Measurements from ENCODE around the gene CDKN1C.

The CDKN1C gene

DNA sequence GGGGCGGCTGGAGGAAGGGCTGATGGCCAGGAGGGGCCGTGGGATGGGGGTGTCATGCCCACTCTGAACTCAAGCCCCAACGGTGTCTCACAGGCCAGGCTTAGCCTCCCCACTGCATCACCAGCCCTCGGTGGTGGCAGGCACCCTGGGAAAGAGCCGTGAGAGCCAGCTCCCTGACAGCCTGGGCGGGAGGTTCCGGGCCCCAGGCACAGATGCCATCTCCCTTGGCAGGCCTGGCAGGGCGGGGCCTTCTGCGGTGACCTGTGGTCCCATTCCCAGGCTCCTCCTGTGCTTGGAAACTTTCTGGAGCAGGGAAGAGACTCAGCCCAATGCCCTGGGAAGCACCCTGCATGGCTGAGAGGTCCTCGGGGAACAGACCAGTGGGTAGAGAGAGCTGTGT lies 38.8 kb upstream of the CDKN1C start:
- DNase-seq (ENCODE audit: low read depth, low spot score): no peak
- H3K4me3 ChIP-seq (ENCODE audit: low read length): no peak overlapping the region

DNA sequence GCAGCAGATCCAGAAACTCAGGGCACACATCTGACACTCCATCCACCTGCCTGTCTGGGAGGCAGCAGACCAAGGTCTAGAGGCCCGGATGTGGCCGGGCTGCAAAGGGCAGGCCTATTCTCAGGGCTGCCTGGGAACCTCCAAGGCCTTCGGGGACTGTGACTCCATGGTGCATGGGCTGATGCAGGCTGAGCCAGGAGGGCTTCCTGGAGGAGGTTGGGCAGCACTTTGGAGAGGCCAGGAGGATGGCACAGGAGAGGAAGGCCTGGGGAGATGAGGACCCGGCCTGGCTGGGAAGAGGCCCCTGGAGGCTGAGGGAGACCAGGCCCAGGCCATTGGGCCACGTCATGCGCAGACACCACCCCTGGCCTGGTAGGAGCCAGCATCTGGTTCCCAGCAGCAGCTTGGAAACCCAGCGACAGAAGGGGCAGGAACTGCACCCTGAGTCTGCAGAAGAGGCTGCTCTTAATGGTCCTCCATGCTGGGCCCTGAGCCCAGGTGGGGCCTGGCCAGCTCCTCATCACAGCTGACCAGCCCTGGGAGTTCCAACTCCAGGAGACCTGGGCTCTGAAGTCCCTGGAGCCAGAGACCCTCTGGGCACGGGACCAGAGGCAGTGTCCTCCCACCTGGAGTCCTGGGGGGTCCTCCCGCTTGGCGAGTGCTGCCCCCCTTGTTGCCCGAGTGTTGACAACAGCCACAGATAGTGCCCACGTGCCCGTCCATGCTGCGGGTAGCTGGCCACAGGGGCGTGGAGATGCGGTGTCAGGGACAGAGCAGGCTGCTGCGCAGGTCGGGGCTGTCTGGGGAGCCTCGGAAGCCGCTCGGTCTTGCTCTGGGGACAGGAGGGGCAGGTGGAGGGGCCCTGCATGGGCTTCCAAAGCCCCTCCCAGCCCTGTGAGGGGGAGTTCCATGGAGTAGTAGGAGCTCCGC lies 38.1 kb upstream of the CDKN1C start:
- DNase-seq (ENCODE audit: low read depth, low spot score): no peak
- no peak overlapping the region for H3K4me3 ChIP-seq (ENCODE audit: low read length)

DNA sequence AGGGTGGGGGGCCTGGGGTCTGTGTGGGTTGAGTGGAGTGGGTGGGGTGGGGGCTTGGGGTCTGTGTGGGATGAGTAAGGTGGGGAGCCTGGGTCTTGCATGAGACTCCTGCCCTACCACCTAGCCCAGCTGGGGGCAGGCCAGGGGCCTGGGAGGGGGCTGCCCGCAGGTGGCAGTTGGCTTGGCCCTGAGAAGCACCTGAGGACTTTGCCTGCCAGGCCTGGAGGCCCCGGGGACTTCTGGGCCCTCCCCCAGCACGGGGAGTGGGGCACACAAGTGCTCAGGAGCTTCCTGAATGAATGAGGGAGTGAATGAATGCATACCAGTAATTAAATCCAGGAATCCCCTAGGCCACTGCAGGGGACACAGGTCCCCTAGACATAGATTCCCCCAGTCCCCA lies 37.1 kb upstream of the CDKN1C start:
- H3K4me3 ChIP-seq (ENCODE audit: low read length): no peak overlapping the region
- no peak for DNase-seq (ENCODE audit: low read depth, low spot score)

DNA sequence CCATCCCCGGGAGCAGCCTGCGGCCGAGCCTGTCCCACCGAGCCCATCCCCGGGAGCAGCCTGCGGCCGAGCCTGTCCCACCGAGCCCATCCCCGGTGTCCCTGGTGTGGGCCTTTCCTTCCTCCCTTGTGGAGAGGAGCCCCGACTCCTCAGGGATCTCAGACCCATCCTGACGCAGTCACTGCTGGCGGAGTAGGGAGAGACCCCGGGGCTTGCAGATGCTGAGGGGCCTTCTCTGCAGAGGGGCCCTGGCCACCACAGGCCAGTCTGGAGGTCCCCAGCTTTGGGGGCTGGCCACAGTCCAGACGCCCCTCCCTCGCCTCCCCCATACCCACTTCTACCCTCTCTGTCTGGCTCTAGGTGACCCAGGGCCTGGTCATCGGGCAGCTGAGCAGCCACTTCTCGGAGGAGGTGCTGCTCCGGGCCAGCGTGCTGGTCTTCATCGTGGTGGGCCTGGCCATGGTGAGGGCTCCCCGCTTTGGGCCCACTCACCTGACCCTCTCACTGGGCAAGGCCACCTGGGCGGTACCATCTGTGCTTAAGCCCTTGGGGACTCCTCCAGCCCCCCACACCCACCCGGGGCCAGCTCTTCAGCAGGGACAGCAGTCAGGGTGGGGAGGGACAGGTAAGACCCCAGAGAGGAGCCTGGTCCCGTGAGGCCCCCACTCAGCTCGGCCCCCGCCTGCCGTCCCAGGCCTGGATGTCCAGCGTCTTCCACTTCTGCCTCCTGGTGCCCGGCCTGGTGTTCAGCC lies 36.3 kb upstream of the CDKN1C start:
- H3K4me3 ChIP-seq (ENCODE audit: low read length): no peak overlapping the region
- no peak for DNase-seq (ENCODE audit: low read depth, low spot score)

DNA sequence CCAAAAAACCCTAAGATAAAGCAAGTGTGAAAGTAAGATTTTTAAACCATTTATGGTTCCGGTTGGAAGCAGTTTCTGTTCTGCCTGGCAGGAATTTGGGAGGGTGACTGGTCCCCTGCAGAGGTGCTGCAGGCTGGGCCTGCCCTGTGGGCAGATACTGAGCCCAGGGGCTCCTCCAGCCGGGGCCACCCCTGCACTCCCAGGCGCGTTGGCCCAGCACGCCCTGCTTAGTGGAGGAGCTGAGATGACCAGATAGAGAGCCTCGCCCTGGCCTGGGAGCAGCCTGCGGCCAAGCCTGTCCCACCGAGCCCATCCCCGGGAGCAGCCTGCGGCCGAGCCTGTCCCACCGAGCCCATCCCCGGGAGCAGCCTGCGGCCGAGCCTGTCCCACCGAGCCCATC lies 35.7 kb upstream of the CDKN1C start:
- DNase-seq (ENCODE audit: low read depth, low spot score): no peak
- no peak overlapping the region for H3K4me3 ChIP-seq (ENCODE audit: low read length)

DNA sequence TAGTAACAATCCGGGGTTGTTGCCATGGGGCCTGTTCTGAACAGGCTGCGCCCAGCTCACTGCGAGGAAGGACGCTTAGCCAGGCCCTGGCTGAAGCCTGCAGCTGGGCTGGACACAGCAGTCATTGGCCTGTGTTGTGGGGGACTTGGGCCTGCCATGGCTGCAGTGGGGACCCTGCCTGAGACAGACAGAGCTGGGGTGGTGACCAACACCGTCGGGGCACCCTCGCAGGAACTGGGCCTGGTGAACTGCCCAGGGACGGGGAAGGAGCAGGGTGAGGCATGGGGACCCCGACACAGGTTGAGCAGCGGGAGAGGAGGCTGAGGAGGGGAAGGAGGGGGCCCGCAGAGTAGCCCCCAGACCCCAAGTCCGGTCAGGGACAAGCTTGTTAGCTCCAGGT lies 34.8 kb upstream of the CDKN1C start:
- no peak for DNase-seq (ENCODE audit: low read depth, low spot score)
- no peak overlapping the region for H3K4me3 ChIP-seq (ENCODE audit: low read length)

DNA sequence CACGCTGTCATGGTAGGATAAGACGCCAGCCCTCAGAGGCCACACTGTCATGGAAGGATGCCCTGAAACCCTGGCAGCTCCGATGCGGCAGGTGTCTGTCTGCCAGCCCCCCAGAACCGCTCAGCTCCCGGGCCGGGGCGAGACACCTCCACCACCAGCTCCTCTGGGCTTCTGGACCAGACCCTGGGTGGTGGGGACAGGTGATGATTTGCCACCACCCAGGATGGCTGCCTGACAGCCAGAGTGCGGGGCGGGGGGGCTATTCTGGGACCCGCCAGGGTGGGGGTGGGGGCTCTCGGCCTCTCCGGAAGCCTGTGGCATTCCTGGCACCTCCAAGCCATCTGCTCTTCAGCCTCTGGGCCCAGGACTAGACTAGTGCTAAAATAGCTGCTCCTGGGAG lies 34.3 kb upstream of the CDKN1C start:
- H3K4me3 ChIP-seq (ENCODE audit: low read length): no peak overlapping the region
- no peak for DNase-seq (ENCODE audit: low read depth, low spot score)

DNA sequence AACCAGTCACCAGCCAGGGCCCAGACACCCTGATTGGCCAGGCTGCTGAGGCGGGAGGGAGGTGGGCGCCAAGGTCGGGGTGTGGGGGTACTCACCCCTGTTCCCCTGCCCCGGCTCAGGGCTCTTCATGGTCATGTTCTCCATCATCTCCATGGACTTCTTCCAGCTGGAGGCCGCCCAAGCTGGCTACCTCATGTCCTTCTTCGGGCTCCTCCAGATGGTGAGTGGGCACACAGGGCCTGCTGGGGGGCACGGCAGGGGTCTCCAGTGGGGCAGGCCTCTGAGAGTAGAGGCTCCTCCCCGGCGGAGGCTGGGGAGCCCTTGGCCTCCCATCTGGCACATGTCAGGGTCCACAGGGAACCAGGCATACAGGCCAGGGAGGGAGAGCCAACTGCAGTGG lies 33.6 kb upstream of the CDKN1C start:
- DNase-seq (ENCODE audit: low read depth, low spot score): no peak

DNA sequence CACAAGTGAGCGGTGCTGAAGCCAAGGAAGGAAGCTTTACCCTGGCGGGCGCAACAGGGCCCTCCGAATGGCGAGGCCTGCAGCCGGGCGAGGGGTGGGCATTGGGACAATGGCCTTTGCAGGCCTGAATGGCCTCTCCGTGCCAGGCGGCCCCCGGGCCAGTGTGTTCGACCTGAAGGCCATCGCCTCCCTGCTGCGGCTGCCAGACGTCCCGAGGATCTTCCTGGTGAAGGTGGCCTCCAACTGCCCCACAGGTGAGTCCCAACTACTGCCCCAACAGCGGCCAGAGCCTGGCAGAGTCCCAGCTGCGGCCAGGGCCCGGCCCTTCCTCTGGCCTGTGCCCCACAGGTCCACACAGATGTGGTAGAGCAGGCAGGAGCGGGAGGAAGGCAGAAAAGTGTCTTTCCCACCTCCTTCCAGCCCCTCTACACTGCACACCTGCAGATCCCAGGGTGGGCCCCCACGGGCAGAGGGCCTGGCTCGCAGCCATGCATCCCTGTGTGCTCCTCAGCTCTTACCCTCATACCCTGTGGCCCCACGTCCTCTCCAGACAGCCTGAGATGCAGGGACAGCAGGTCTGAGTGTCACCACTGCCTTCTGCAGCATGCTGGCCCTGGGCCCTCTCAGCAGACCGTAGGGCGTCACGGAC lies 32.4 kb upstream of the CDKN1C start:
- H3K4me3 ChIP-seq (ENCODE audit: low read length): no peak overlapping the region
- DNase-seq (ENCODE audit: low read depth, low spot score): no peak

More for the DNA sequence above, 33.6 kb upstream of the CDKN1C start:
- no peak overlapping the region for H3K4me3 ChIP-seq (ENCODE audit: low read length)

DNA sequence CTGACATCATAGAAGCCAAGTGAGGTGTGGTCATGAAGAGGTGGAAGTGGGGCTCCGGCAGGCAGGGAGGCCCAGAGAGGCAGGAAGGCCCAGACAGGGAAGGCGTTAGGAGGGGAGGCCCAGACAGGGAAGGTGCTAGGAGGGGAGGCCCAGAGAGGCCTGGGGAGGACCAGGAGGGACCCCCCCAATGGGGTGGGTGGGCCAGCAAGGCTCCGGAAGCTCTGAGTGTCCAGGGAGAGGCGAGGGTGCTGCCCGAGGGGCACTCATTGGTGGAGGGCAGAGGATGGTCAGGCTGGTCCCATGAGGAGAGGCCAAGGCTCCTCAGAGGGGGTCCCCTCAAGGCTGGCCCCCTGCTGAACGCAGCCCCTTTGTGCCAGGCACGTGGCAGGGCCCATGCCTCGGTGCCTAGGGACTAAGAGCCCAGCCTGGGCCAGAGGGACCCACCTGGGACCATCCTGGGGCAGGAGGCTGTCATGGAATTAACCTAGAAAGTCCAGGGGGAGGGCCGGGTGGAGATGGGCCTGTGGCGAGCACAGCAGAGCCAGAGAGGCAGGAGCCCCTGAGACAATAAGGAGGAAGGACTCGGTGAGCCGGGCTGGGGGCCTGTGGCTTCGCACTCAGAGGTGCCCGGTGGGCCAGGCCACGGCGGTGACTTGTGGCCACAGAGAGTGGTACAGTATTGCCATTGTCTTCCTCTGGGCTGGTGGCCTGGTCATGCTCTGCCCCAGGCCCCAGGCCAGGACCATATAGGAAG lies 31.5 kb upstream of the CDKN1C start:
- no peak overlapping the region for H3K4me3 ChIP-seq (ENCODE audit: low read length)
- DNase-seq (ENCODE audit: low read depth, low spot score): no peak

DNA sequence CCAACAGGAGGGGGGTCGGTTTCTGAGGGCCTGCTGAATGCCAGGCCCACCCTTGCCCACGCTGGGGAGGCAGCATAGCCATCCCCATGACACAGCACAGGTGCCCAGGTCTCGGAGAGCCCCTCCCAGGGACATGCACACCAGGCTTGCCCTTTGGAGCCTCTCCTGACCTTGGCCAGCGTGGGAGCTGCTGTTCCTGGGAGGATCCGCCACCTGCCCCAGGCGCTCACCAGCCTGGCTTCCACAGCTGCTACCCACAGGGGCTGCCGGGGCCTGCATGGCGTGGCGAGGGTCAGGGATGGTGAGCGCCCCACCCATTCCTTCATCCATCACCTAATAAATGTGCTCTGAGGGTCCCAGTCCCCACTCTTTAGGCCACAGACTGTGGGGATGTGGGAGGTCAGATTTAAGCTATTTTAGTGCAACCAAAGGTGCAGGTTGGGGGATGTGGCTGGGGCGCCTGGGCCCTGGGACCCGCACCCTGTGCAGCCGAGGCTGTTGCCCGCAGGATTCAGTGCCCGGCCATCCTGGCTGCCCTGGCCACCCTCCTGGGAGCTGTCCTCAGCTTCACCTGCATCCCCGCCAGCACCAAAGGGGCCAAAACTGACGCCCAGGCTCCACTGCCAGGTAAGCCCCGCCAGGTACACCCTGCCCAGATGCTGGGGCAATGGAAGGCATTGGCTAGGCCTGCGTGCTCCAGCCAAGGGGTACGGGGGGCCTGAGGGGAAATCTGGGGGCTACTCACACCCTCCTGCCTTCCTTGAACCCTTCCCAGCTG lies 30.7 kb upstream of the CDKN1C start:
- no peak for DNase-seq (ENCODE audit: low read depth, low spot score)
- no peak overlapping the region for H3K4me3 ChIP-seq (ENCODE audit: low read length)

DNA sequence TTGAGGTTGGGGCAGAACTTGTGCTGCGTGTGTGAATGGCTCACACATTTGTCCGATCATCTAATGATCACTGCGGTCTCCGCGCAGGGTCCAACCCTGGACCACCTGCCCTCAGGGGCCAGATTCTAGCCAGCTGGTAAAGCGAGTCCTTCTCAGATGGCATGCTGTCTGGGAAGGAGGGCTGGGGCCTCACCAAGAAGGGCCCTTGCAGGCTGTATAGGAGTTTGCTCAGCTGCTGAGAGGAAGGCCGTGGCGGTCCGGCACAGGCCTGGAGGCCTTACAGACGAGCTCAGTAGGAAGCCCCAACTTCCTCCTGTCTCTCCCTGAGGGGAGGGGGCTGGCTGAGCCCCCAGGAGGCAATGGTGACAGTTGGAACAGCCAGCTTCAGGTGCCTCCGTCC lies 29.9 kb upstream of the CDKN1C start:
- DNase-seq (ENCODE audit: low read depth, low spot score): no peak
- H3K4me3 ChIP-seq (ENCODE audit: low read length): no peak overlapping the region

DNA sequence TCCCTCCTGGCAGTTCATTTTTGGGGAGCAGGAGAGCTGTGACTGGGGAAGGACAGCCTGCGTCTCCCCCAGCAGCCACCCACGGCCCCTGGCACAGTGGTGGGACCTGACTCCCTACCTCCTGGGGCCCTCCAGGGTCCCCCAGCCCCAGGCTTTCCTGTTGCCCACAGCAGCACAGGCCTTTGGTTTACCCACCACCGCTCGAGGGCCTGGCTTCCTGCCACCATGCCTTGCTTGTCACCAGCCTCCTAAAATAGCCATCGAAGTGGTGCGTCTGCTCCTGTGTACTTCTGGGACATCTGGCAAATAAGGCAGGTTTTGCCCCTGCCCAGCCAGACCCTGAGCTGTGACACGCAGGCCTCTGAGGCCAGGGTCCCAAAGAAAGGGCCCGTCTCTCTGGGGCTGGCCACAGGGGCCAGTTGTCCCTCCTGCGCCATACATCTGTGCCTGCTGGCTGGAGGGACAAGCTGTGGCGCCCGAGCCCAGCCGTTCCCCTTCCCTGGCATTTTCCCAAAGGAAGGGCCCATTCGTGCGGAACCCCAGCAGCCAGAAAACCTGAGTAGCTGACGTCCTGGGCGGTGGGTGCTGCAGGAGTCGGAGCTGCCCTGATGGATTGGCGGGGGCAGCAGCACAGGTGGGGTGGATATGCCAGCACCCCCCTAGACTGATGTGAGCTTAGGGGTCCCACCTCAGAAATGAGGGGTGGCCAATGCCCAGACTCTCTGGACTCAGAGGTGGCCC lies 29.1 kb upstream of the CDKN1C start:
- DNase-seq (ENCODE audit: low read depth, low spot score): no peak
- no peak overlapping the region for H3K4me3 ChIP-seq (ENCODE audit: low read length)

DNA sequence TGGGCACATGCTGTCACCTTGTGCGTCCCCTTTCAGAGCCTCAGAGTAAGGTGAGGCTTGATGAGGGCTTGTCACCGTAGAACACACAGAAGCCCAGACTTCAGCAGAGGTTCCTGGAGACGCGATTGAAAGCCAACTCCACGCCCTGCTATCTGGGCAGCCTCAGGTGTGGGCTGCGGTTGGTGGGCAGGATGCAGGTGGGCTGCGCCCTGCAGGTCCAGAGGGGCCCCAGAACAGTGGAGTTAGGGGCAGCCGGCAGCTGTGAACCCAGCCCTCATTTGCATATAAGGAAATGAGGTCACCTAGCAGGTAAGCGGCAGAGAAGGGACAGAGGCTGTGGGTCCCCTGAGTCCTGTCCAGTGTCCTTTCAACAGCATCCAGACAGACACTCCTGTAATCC lies 28.2 kb upstream of the CDKN1C start:
- DNase-seq (ENCODE audit: low read depth, low spot score): no peak
- no peak overlapping the region for H3K4me3 ChIP-seq (ENCODE audit: low read length)

DNA sequence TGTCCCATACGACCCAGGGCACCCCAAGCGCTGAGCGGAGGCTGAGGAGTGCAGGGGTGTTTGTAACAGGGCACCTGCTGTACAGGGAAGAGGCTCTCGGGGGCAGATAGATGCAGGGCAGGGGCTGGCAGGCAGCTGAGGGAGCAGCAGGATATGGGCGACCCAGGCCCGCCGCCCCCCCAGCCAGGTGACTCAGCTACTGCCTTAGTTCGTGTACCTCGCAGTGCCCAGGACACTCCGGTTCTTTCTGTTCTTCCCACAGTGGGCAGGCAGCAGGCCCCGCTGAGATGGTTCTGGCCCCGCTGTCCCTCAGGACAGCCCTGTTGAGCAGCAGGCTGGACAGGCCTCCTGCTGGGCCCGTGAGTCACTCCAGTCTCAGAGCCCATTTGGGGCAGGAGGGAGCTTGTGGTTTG lies 27.4 kb upstream of the CDKN1C start:
- no peak for DNase-seq (ENCODE audit: low read depth, low spot score)
- H3K4me3 ChIP-seq (ENCODE audit: low read length): no peak overlapping the region

DNA sequence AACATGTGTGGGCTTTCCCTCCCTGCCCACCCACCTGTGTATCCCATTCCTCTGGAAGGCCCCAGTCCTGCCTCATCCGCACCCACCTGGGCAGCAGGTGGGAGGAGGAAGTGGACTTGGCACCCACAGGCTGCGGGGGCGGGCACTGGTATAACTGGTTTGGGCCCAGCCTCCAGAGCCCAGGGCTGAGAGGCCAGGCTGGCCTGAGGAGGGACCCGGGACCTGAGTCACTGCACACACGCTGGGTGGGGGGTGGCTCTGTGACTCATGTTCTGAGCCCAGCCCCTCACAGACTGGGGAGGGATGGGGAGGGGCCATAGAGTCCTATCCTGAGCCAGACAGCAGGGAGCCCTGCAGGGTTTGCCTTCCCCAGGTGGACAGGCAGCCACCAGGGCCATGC lies 26.9 kb upstream of the CDKN1C start:
- no peak overlapping the region for H3K4me3 ChIP-seq (ENCODE audit: low read length)
- DNase-seq (ENCODE audit: low read depth, low spot score): no peak

DNA sequence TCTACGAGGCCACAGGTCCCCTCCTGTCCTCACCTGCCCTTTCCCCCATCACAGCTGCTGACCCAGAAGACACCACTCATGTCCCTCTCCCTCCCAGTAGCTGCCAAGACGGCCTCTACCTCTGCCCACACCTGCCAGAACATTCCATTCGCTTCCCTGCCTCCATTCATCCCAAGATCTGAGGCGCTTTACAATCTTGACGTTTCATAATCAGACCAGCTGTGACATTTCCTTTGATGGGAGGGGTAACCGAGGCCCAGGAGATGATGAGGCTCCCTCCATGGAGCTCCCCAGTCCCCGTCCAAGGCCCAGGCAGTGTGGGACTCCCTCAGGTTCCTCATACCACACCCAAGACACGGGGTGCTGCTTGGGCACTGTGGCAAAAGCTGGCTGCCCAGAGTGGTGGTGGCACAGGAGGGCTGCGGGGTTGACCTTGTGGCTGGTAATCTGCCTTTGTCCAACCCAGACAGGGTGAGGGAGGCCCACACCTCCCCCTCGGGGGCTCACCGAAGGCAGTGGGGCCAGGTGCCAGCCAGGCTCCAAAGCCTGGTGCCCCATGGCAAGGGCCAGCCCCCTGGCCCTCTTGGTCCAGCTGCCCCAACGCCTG lies 26.3 kb upstream of the CDKN1C start:
- no peak for DNase-seq (ENCODE audit: low read depth, low spot score)

More for the DNA sequence above, 26.3 kb upstream of the CDKN1C start:
- H3K4me3 ChIP-seq (ENCODE audit: low read length): no peak overlapping the region

Data from Jurkat, Clone E6-1 (cell line).